Iris pigment epithelial cell (primary cell): Measurements from ENCODE around the gene FOXP1.

ENCODE experiments used
- DNase-seq: peaks from one replicate; pipeline ENCODE4 v3.0.0-alpha.2; 2011; ENCODE audit warnings: low read depth

Gene FOXP1

DNA sequence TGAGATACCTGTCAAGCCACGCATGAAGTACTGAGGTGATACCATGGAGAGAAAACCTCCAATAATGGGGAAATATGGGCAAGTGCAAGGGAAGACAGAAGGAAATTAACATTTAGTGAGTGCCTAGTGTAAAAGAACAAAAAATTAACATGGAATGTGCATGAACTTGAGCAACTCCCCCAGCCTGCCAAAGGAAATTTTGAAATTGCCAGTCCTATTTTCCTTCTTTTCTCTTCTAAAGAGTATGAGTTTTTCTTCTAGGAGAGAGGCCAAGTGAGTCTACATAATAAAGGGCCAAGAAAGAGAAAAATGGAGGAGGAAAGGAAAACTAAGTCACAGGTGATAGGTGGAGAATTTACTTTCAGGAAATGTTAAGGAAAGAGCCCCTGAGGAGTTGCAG, 668.7 kb downstream of the FOXP1 start:
- no peak for DNase-seq

GRCh38 chr3:70911719-70912118, 671.8 kb downstream of the FOXP1 start:
- DNase-seq = no peak

- DNase-seq = no peak
Observed at GRCh38 chr3:70905491-70905890, 678.0 kb downstream of the FOXP1 start.
